Mucosa of rectum (tissue), 2 donors: ENCODE results near the gene NHLRC2.

Experiments used
- H3K27ac ChIP-seq, 2 donors: one replicate each; pipeline ENCODE4 v1.7.0; 2013; ENCODE audit warnings: inconsistent platforms in 2 of 2, low read depth in 2 of 2, low read length in 2 of 2
- H3K27me3 ChIP-seq, 2 donors: one replicate each; pipeline ENCODE4 v1.7.0; 2013; ENCODE audit warnings: low read length in 2 of 2; ENCODE audit not compliant: control insufficient read depth in 2 of 2, insufficient read depth in 2 of 2
- H3K36me3 ChIP-seq, 2 donors: one replicate each; pipeline ENCODE4 v1.7.0; 2013; ENCODE audit warnings: low read length in 2 of 2; ENCODE audit not compliant: control insufficient read depth in 2 of 2, insufficient read depth in 2 of 2
- H3K4me1 ChIP-seq, 2 donors: one replicate each; pipeline ENCODE4 v1.7.0; 2013; ENCODE audit warnings: low read length in 2 of 2, mild to moderate bottlenecking in 1 of 2; ENCODE audit not compliant: control insufficient read depth in 2 of 2, insufficient read depth in 2 of 2
- H3K4me3 ChIP-seq, 2 donors: one replicate each; pipeline ENCODE4 v1.7.0; 2013; ENCODE audit warnings: low read length in 2 of 2
- H3K9ac ChIP-seq, 2 donors: one replicate each; pipeline ENCODE4 v1.7.0; 2013; ENCODE audit warnings: low read length in 2 of 2, low read depth in 1 of 2, mild to moderate bottlenecking in 1 of 2
- H3K9me3 ChIP-seq, 2 donors: one replicate each; pipeline ENCODE4 v1.7.0; 2013; ENCODE audit warnings: low read length in 2 of 2; ENCODE audit not compliant: control insufficient read depth in 2 of 2
- donor health status: healthy.
- donor health status: Normal muscosa, but diverticular disease.

Gene NHLRC2

GRCh38 chr10:113905756-113906155, 51.3 kb downstream of the NHLRC2 start:
- H3K9me3 ChIP-seq = no peaks in the 10 kb centered on the region
- peaks cover 25 to 34% of the 10 kb centered on the region in 2 donors for H3K36me3 ChIP-seq
- no peaks in the 10 kb centered on the region for H3K27me3 ChIP-seq
- no peak overlapping the region for H3K9ac ChIP-seq
- H3K27ac ChIP-seq = no peak overlapping the region
- peaks cover 0 to 2% of the 10 kb centered on the region in 2 donors for H3K4me1 ChIP-seq
- no peak overlapping the region for H3K4me3 ChIP-seq

GRCh38 chr10:113907166-113907565, 52.7 kb downstream of the NHLRC2 start:
- no peaks in the 10 kb centered on the region for H3K9me3 ChIP-seq
- H3K27ac ChIP-seq = no peak overlapping the region
- peaks cover 20 to 29% of the 10 kb centered on the region in 2 donors for H3K36me3 ChIP-seq
- no peak overlapping the region for H3K4me3 ChIP-seq
- H3K4me1 ChIP-seq = peaks cover 0 to 2% of the 10 kb centered on the region in 2 donors
- no peaks in the 10 kb centered on the region for H3K27me3 ChIP-seq
- H3K9ac ChIP-seq = no peak overlapping the region

- no peak overlapping the region for H3K27ac ChIP-seq
- no peak overlapping the region for H3K4me3 ChIP-seq
- peaks cover 0 to 2% of the 10 kb centered on the region in 2 donors for H3K4me1 ChIP-seq
- H3K9me3 ChIP-seq = no peaks in the 10 kb centered on the region
- H3K27me3 ChIP-seq = no peaks in the 10 kb centered on the region
- H3K36me3 ChIP-seq = peaks cover 18 to 25% of the 10 kb centered on the region in 2 donors
- H3K9ac ChIP-seq = no peak overlapping the region
Observed at GRCh38 chr10:113908236-113908635, 53.8 kb downstream of the NHLRC2 start.

- H3K27me3 ChIP-seq = no peaks in the 10 kb centered on the region
- H3K9ac ChIP-seq = no peak overlapping the region
- H3K4me1 ChIP-seq = peaks cover 0 to 2% of the 10 kb centered on the region in 2 donors
- H3K27ac ChIP-seq = no peak overlapping the region
- H3K4me3 ChIP-seq = no peak overlapping the region
- H3K36me3 ChIP-seq = peaks cover 4 to 8% of the 10 kb centered on the region in 2 donors
- no peaks in the 10 kb centered on the region for H3K9me3 ChIP-seq
Observed at GRCh38 chr10:113911113-113911512, 56.7 kb downstream of the NHLRC2 start.

- no peaks in the 10 kb centered on the region for H3K9me3 ChIP-seq
- H3K4me1 ChIP-seq = peaks cover 0 to 2% of the 10 kb centered on the region in 2 donors
- no peak overlapping the region for H3K9ac ChIP-seq
- no peaks in the 10 kb centered on the region for H3K27me3 ChIP-seq
- peaks cover 4 to 8% of the 10 kb centered on the region in 2 donors for H3K36me3 ChIP-seq
- no peak overlapping the region for H3K27ac ChIP-seq
- no peak overlapping the region for H3K4me3 ChIP-seq
Observed at GRCh38 chr10:113911839-113912238, 57.4 kb downstream of the NHLRC2 start.

GRCh38 chr10:113912582-113912981, 58.1 kb downstream of the NHLRC2 start:
- H3K27me3 ChIP-seq = no peaks in the 10 kb centered on the region
- H3K36me3 ChIP-seq = peaks cover 4 to 8% of the 10 kb centered on the region in 2 donors
- no peak overlapping the region for H3K4me3 ChIP-seq
- H3K27ac ChIP-seq = no peak overlapping the region
- H3K4me1 ChIP-seq = peaks cover 0 to 2% of the 10 kb centered on the region in 2 donors
- no peaks in the 10 kb centered on the region for H3K9me3 ChIP-seq
- H3K9ac ChIP-seq = no peak overlapping the region

- H3K9ac ChIP-seq = no peak overlapping the region
- H3K4me1 ChIP-seq = peaks cover 0 to 2% of the 10 kb centered on the region in 2 donors
- H3K36me3 ChIP-seq = no peaks in the 10 kb centered on the region
- H3K27me3 ChIP-seq = no peaks in the 10 kb centered on the region
- no peaks in the 10 kb centered on the region for H3K9me3 ChIP-seq
- H3K27ac ChIP-seq = no peak overlapping the region
- H3K4me3 ChIP-seq = no peak overlapping the region
Observed at GRCh38 chr10:113914956-113915355, 60.5 kb downstream of the NHLRC2 start.

- Histone ChIP-seq H3K27ac (no peak overlapping the region), H3K36me3 (no peaks in the 10 kb centered on the region), H3K9ac (no peak overlapping the region)
Observed at GRCh38 chr10:113915540-113915939, 61.1 kb downstream of the NHLRC2 start.

GRCh38 chr10:113916053-113916452, 61.6 kb downstream of the NHLRC2 start:
- H3K36me3 ChIP-seq = no peaks in the 10 kb centered on the region
- H3K9me3 ChIP-seq = no peaks in the 10 kb centered on the region
- no peaks in the 10 kb centered on the region for H3K27me3 ChIP-seq
- H3K4me1 ChIP-seq = no peaks in the 10 kb centered on the region
- no peak overlapping the region for H3K9ac ChIP-seq
- H3K27ac ChIP-seq = no peak overlapping the region
- no peak overlapping the region for H3K4me3 ChIP-seq

More at GRCh38 chr10:113915540-113915939, 61.1 kb downstream of the NHLRC2 start:
- Histone ChIP-seq H3K9me3 (no peaks in the 10 kb centered on the region), H3K4me3 (no peak overlapping the region), H3K27me3 (no peaks in the 10 kb centered on the region), H3K4me1 (no peaks in the 10 kb centered on the region)

- no peak overlapping the region for H3K27ac ChIP-seq
Observed at GRCh38 chr10:113917636-113918035, 63.2 kb downstream of the NHLRC2 start.

GRCh38 chr10:113920114-113920513, 65.7 kb downstream of the NHLRC2 start:
- Histone ChIP-seq H3K27me3 (no peaks in the 10 kb centered on the region), H3K9me3 (no peaks in the 10 kb centered on the region), H3K36me3 (no peaks in the 10 kb centered on the region), H3K4me1 (peaks cover 0 to 4% of the 10 kb centered on the region in 2 donors), H3K9ac (no peak overlapping the region), H3K4me3 (no peak overlapping the region), H3K27ac (no peak overlapping the region)

More at GRCh38 chr10:113917636-113918035, 63.2 kb downstream of the NHLRC2 start:
- no peak overlapping the region for H3K4me3 ChIP-seq
- H3K9me3 ChIP-seq = no peaks in the 10 kb centered on the region
- no peaks in the 10 kb centered on the region for H3K36me3 ChIP-seq
- no peak overlapping the region for H3K9ac ChIP-seq
- H3K27me3 ChIP-seq = no peaks in the 10 kb centered on the region
- H3K4me1 ChIP-seq = no peaks in the 10 kb centered on the region
